Measurements from ENCODE around the gene CBLIF. TPM values are rescaled to one million over a fixed set of nuclear protein-coding genes. Genes with fewer than 3 reads are reported as not detected.

CBLIF gene
- total RNA-seq, 1 donor from 2014 or later = not detected

GRCh38 chr11:59867946-59868345, 22.6 kb upstream of the CBLIF start:
- Mint-ChIP-seq H3K4me1 (ENCODE audit: low read depth) (no peaks in the 10 kb centered on the region), H3K36me3 (ENCODE audit: low read depth) (no peaks in the 10 kb centered on the region), H3K27me3 (ENCODE audit: low read depth) (peaks cover 3% of the 10 kb centered on the region), H3K9me3 (ENCODE audit: low read depth) (peaks cover 19% of the 10 kb centered on the region), H3K27ac (ENCODE audit: unreplicated experiment) (no peak overlapping the region), H3K4me3 (ENCODE audit: unreplicated experiment) (no peak overlapping the region)
- no peak for TF ChIP-seq CTCF (IDR thresholded peaks at IDR 0.05)
- DNase-seq (ENCODE audit: low spot score) = no peak

GRCh38 chr11:59866836-59867235, 21.5 kb upstream of the CBLIF start:
- Mint-ChIP-seq H3K4me1 (ENCODE audit: low read depth) (no peaks in the 10 kb centered on the region), H3K9me3 (ENCODE audit: low read depth) (peaks cover 19% of the 10 kb centered on the region), H3K36me3 (ENCODE audit: low read depth) (no peaks in the 10 kb centered on the region), H3K27ac (ENCODE audit: unreplicated experiment) (no peak overlapping the region), H3K27me3 (ENCODE audit: low read depth) (peaks cover 5% of the 10 kb centered on the region), H3K4me3 (ENCODE audit: unreplicated experiment) (no peak overlapping the region)
- TF ChIP-seq CTCF (IDR thresholded peaks at IDR 0.05) = no peak
- no peak for DNase-seq (ENCODE audit: low spot score)

- DNase-seq (ENCODE audit: low spot score) = no peak
- Mint-ChIP-seq H3K4me3 (ENCODE audit: unreplicated experiment) (no peak within 1 kb of the TSS), H3K27ac (ENCODE audit: unreplicated experiment) (no peak within 1 kb of the TSS), H3K27me3 (ENCODE audit: low read depth) (peaks cover 5% of the 10 kb centered on the region), H3K9me3 (ENCODE audit: low read depth) (peaks cover 15% of the 10 kb centered on the region), H3K36me3 (ENCODE audit: low read depth) (no peaks in the 10 kb centered on the region), H3K4me1 (ENCODE audit: low read depth) (no peaks in the 10 kb centered on the region)
- no peak for TF ChIP-seq CTCF (IDR thresholded peaks at IDR 0.05)
Measured at GRCh38 chr11:59866397-59866796, 21.1 kb upstream of the CBLIF start, which contains the start of gene TCN1. TCN1 (minus strand) TSS chr11:59866487; CDS start chr11:59866470, 17 bp downstream.

- no peak for TF ChIP-seq CTCF (IDR thresholded peaks at IDR 0.05)
- Mint-ChIP-seq H3K4me1 (ENCODE audit: low read depth) (no peaks in the 10 kb centered on the region), H3K4me3 (ENCODE audit: unreplicated experiment) (no peak overlapping the region), H3K27ac (ENCODE audit: unreplicated experiment) (no peak overlapping the region), H3K9me3 (ENCODE audit: low read depth) (peaks cover 3% of the 10 kb centered on the region), H3K27me3 (ENCODE audit: low read depth) (peaks cover 7% of the 10 kb centered on the region), H3K36me3 (ENCODE audit: low read depth) (no peaks in the 10 kb centered on the region)
- no peak for DNase-seq (ENCODE audit: low spot score)
Measured at GRCh38 chr11:59865031-59865430, 19.7 kb upstream of the CBLIF start.

- no peak overlapping the region for H3K4me3 Mint-ChIP-seq (ENCODE audit: unreplicated experiment)
- no peak for TF ChIP-seq CTCF (IDR thresholded peaks at IDR 0.05)
- no peaks in the 10 kb centered on the region for H3K9me3 Mint-ChIP-seq (ENCODE audit: low read depth)
- no peaks in the 10 kb centered on the region for H3K4me1 Mint-ChIP-seq (ENCODE audit: low read depth)
- H3K27ac Mint-ChIP-seq (ENCODE audit: unreplicated experiment) = no peak overlapping the region
- DNase-seq (ENCODE audit: low spot score) = no peak
- H3K36me3 Mint-ChIP-seq (ENCODE audit: low read depth) = no peaks in the 10 kb centered on the region
- peaks cover 14% of the 10 kb centered on the region for H3K27me3 Mint-ChIP-seq (ENCODE audit: low read depth)
Measured at GRCh38 chr11:59862252-59862651, 17.0 kb upstream of the CBLIF start.
